SH-SY5Y (cell line): ENCODE measurements around the gene TGM6.

Experiments used
- GATA2 ChIP-seq: IDR thresholded peaks from 2 replicates; pipeline ENCODE4 v1.6.1; 2011; ENCODE audit warnings: mild to moderate bottlenecking, low read depth, low read length
- GATA3 ChIP-seq: IDR thresholded peaks from 2 replicates; pipeline ENCODE4 v1.6.1; 2011; ENCODE audit warnings: low read depth, mild to moderate bottlenecking, low read length, moderate library complexity

GRCh38 chr20:2416541-2417212, 36.0 kb downstream of the TGM6 start:
- TF ChIP-seq GATA2 (no peak), GATA3 (no peak)
